Left kidney (tissue), 2 donors: ENCODE data around the gene ICAM2. TPM values are rescaled to one million over a fixed set of nuclear protein-coding genes. Genes with fewer than 3 reads are reported as not detected.
"Not testable (repeated sequence)": the region's sequence is repeated elsewhere in the genome, so short reads cannot be mapped to it uniquely, and the experiment has no call there.

Source experiments
- DNase-seq: peaks from one replicate; pipeline ENCODE4 v3.0.0-alpha.2; 2013
- polyA plus RNA-seq: library from polyadenylated mRNA; unstranded; fragments of 120-200 nt; gene quantifications from one replicate; pipeline ENCODE4 v1.2.1, GENCODE V29; 2013; ENCODE audit not compliant: insufficient read length

Gene ICAM2
- polyA plus RNA-seq, 1 donor: 23.1 TPM

GRCh38 chr17:64015447-64015846, 5.0 kb downstream of the ICAM2 start:
- DNase-seq: no peak

- no peak for DNase-seq
These were observed 10.6 kb downstream of the ICAM2 start for GRCh38 chr17:64009571-64010402.

GRCh38 chr17:64008830-64009229, 11.6 kb downstream of the ICAM2 start:
- no peak for DNase-seq

GRCh38 chr17:64008346-64008745, 12.1 kb downstream of the ICAM2 start:
- no peak for DNase-seq

- DNase-seq: no peak
These were observed 12.6 kb downstream of the ICAM2 start for GRCh38 chr17:64007838-64008282.

GRCh38 chr17:64007089-64007837, 13.2 kb downstream of the ICAM2 start:
- not testable (repeated sequence) for DNase-seq

GRCh38 chr17:64006361-64007088, 13.9 kb downstream of the ICAM2 start:
- no peak for DNase-seq

- DNase-seq: no peak
These were observed 14.7 kb downstream of the ICAM2 start for GRCh38 chr17:64005734-64006167.

- no peak for DNase-seq
These were observed 15.3 kb downstream of the ICAM2 start for GRCh38 chr17:64004903-64005733.

- DNase-seq: no peak
These were observed 16.1 kb downstream of the ICAM2 start for GRCh38 chr17:64004218-64004770.

- no peak for DNase-seq
These were observed 16.8 kb downstream of the ICAM2 start for GRCh38 chr17:64003526-64004121.

GRCh38 chr17:64002658-64003525, 17.5 kb downstream of the ICAM2 start:
- DNase-seq: no peak

GRCh38 chr17:64001763-64002529, 18.5 kb downstream of the ICAM2 start:
- no peak for DNase-seq

GRCh38 chr17:64001091-64001579, 19.3 kb downstream of the ICAM2 start:
- DNase-seq: no peak

- no peak for DNase-seq
These were observed 20.5 kb downstream of the ICAM2 start for GRCh38 chr17:63999680-64000531.

- DNase-seq: no peak
These were observed 21.4 kb downstream of the ICAM2 start for GRCh38 chr17:63998721-63999679.
